Activated CD8-positive, alpha-beta memory T cell treated with anti-CD3 and anti-CD28 coated beads for 24 hours (primary cell): ENCODE measurements around the gene CREB3L2.

ENCODE experiments used
- DNase-seq: peaks from one replicate; pipeline ENCODE4 v3.0.0-alpha.2; 2020

CREB3L2 gene

DNA sequence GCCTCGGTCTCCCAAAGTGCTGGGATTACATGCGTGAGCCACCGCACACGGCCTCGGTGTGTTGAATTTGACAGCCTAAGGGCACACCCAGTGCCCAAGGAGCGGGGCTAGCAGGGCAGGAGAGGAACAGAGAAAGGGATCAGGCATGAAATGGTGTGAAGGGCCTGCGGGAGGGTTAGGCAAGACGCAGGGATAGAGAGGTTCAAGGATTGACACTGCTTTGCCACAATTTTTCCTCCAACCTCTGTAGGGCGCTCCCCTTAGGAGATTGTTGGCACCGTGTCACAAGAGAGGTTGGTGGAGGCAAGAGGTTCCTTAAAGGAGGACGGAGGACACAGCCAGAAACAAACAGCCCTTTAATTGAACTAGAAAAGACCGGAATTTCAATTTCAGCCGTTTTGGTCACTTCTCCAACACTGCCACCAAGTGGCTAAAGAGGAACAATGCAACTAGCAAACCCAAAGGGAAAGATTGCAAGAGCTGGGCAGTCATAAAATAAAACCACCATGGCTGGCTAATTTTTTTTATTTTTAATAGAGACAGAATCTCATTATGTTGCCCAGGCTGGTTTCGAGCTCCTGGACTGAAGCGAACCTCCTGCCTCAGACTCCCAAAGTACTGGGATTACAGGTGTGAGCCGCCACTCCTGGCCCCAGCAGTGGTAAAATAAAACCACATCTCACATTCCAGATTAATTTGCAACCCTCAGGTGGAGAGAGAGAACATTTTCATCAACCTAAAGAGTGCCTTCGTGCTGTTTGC lies 6.9 kb upstream of the CREB3L2 start:
- DNase-seq = peak; percentile 67

GRCh38 chr7:138008019-138008587 lies 6.2 kb upstream of the CREB3L2 start:
- no peak for DNase-seq

DNA sequence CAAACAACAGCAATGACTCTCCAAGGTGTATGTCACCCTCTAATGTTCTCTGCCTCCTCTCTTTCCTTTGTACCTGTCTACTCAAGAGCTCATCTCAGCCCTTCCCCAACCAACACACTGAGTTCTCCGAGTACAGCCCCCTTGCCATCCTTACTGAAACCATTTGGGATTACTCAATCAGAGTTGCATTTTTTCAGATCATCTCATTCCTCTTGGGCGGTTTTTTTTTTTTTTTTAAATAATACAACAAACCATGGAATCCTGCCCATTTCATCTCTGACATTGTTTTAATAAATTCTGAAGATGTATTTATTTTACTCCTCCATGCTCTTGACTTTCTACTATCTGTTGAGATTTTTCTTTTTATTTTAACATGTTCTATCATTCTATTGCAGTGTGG lies 4.2 kb upstream of the CREB3L2 start:
- no peak for DNase-seq

GRCh38 chr7:138004936-138005335 lies 3.0 kb upstream of the CREB3L2 start:
- DNase-seq = no peak

- no peak for DNase-seq
Observed at GRCh38 chr7:138004046-138004445, 2.2 kb upstream of the CREB3L2 start.

GRCh38 chr7:138002828-138003189 lies 923 bp upstream of the CREB3L2 start:
- DNase-seq = no peak

DNA sequence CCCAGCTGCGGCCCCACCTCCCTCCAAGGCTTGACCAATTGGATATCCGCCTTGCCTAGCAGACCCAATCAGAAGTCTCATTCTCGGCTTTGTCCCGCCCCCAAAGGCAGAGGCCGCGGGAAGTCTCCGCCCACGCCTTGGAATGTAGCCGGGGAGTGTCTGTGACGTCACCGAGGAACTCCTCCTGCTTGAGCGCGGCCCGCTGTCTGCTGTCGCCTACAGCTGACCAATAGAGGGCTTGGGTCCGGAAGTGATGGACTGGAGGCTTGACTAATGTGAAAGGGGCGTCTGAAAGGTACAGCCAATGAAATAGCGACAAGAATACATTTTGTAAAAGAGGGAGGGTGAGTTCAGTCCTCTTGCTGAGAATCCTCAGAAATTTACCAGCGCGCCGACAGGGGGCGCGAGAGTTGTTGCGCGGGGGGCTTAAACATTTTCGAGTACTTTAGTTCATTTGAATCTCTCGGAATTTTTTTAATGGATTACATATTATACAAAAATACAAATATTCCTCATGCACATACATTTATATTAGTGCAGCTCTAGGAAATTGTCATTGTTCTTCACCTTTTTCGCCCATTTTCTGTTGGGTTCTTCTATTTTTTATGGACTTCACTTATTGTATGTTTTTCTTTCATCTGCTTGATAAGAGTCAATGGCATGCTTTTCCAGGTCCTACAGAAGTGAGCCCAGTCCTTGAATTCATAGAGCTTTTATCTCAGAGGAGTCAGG lies 376 bp upstream of the CREB3L2 start:
- peak; percentile 99 for DNase-seq

DNA sequence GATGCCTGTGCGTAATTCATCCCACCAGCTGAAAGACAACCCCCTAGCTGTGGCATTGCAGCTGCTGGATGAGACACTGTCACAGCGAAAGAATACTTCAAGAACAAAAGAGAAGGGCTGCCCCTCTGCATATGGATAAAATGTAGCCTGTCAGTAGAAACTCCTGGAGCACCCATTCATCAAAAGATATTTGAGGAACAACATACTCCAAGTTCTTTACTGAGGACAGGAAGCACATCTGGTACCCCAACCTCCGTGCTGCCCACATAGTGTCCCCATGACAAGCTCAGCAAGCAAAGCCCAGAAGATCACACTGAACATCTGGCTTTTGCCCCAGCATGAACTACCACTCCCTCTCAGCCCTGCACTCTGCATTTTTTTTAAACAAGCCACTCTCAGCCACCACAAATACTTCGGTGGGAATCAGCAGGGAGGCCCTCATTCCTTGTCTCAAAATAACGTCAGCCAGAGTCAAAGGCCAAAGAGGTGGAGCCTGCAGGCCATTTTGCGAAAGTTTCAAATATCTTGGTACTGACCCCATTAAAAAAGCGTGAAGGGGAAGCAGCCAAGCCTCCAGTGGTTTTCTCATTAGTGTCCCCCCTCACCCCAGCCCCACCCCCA lies 1.7 kb downstream of the CREB3L2 start:
- DNase-seq = no peak

- no peak for DNase-seq
Observed at GRCh38 chr7:137999496-138000080, 2.3 kb downstream of the CREB3L2 start.

- no peak for DNase-seq
Observed at GRCh38 chr7:137998250-137998649, 3.6 kb downstream of the CREB3L2 start.

DNA sequence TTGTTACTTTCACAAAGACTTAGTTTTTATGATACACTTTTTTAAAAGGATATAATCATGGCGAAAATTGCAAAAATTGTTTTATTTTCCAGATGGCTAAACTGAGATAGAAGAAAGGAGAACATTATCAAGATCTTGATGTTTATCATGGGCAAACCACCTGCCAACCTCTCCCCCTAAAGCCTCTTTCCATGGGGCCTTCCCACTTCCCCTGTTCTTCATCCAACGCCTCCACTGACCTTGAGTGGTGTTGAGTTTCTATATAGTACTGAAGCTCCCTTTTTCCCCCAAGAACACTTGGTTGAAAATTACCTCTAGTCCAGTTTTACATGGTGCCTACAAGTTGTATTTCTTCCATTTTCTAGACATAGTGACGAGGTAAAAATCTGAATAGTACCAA lies 5.0 kb downstream of the CREB3L2 start:
- DNase-seq = no peak

- no peak for DNase-seq
Observed at GRCh38 chr7:137996386-137996851, 5.5 kb downstream of the CREB3L2 start.

- no peak for DNase-seq
Observed at GRCh38 chr7:137994216-137994615, 7.7 kb downstream of the CREB3L2 start.

DNA sequence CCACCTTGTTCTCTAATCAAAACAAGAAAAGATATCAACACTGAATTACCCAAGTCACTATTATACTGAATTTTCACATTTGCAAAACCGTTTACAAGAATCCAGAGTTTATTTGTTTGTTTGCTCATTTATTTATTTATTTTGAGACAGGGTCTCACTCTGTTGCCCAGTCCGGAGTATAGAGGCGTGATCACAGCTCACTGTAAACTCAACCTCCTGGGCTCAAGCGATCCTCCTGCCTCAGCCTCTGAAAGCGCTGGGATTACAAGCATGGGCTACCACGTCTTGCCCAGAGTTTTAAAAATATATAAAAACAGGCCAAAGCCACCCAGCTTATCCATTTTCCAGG lies 8.5 kb downstream of the CREB3L2 start:
- DNase-seq = no peak

GRCh38 chr7:137992550-137993394 lies 9.1 kb downstream of the CREB3L2 start:
- DNase-seq = no peak

- DNase-seq = no peak
Observed at GRCh38 chr7:137992104-137992549, 9.8 kb downstream of the CREB3L2 start.

DNA sequence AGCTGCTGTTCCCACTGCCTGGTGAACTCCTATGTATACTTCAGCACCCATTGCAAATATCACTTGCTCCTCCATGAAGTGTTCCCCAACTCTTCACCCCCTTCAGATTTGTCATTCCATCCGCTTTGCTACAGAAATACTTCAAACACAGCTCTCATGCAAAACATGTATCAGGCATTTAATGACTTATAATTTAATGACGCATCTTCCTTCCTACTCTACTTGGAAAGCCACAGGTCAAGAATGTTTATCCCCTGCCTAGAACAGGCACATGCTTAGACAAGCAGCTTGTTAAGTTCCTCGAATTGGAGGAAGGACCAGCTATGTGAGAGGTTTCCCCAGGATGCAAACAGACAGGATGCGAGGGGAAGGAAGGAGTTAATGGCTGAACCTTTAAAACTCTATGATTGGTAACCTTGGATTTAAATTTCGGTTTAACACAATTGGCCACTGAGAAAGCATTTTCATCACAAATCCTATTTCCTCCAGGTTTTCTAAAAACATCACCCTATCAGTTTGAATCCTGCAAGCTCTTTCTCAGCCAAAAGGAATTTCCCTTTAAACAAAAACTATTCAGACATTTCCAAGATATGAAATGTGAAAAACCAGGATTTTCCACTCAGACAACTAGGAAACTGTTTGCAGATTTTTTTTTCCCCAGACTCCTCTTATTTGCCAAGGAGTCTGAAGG lies 11.5 kb downstream of the CREB3L2 start:
- DNase-seq = no peak

- no peak for DNase-seq
Observed at GRCh38 chr7:137989590-137989989, 12.3 kb downstream of the CREB3L2 start.

DNA sequence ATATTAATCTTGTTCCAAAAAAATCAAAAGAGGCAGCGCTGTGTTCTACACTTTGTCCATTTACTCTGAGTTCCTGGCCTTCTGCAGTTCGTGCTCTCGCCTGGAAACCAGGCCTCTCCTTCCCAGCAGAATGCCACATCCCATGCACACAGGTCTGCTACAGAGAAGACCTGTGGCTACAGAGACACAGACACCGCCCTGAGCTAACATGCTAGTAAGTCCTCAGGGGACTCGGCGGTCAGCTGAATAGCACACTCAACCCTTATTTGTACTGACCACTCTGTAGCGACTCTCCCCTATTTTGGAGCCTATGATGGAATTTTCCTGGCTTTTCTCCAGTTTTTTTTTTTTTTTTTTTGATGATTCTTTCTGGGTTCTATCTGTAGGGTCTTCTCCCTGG lies 12.8 kb downstream of the CREB3L2 start:
- no peak for DNase-seq

GRCh38 chr7:137987968-137988367 lies 13.9 kb downstream of the CREB3L2 start:
- DNase-seq = no peak

DNA sequence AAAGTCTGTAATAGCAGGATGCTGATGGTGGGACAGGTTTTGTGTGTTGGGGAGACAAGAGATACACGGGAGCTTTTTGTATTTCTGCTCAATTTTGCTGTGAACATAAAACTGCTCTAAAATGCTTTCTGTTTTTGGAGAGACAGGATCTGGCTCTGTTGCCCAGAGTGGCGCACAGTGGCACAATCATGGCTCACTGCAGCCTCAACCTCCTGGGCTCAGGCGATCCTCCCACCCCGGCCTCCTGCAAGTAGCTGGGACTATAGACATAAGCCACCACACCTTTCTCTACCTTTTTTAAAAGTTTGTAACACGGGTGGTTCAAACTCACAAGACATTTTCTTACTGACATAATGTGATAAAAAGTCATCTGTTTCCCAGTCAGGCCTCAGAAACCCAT lies 14.3 kb downstream of the CREB3L2 start:
- DNase-seq = no peak

DNA sequence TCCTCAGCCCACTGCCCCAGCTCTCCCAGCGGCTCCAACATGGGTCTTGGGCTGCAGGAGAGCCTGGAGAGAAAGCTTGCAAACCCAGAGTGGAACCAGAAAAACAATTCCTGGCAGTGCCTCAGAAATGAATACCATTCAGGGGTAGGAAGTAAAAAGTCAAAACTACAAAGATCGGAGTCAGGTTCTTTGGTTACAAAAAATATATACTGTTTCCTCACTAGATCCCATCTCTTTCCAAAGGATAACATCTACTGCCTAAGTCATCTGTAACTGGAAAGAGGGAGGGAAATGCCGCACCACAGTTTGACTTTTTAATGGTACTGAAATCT lies 14.9 kb downstream of the CREB3L2 start:
- no peak for DNase-seq
